HG03103 (cell line): Measurements from ENCODE around the gene CCDC34.

Experiments used
- ATAC-seq: cut with Tn5 transposase; IDR thresholded peaks from one replicate; pipeline ENCODE4 v1.9.1; 2021; ENCODE audit warnings: low read depth; ENCODE audit not compliant: unreplicated experiment

The CCDC34 gene

DNA sequence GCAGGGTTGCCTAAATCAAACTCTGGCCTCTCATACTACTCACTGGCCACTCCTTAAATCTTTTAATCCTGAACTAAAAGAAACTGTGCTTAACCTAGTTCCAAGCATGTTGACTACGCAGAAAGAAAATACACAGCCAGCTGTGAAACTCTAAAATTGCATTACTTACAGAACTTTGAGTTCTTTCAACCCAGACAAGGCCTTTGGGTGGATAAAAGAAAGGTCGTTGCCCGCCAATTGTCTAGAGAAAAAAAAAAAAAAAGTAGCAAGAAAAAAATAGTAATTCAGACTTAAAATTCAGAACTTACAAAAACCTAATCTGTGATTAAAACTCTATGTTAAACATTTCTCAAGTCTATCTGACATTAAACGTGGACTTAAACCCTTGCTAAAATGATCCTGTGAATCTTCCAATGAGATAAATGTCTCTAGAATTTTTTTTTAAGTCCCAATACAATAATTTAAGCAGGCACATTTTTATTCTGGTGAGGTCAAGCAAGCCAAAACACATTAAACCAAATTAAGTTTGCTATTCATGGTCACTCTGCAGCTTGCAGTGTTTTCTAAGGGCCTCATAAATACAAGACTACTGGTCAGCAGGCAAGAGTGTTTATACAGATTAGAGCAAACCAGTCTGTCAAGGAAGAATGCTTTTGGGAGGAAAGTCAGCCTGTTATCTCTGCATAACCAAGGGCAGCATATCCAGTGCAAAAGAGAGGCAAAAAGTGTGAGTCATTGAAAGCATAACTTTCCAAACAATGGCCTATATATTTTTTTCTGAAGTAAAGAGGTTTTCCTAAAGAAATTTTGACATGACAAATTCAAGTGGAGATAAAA, 29.5 kb upstream of the CCDC34 start:
- no peak for ATAC-seq

DNA sequence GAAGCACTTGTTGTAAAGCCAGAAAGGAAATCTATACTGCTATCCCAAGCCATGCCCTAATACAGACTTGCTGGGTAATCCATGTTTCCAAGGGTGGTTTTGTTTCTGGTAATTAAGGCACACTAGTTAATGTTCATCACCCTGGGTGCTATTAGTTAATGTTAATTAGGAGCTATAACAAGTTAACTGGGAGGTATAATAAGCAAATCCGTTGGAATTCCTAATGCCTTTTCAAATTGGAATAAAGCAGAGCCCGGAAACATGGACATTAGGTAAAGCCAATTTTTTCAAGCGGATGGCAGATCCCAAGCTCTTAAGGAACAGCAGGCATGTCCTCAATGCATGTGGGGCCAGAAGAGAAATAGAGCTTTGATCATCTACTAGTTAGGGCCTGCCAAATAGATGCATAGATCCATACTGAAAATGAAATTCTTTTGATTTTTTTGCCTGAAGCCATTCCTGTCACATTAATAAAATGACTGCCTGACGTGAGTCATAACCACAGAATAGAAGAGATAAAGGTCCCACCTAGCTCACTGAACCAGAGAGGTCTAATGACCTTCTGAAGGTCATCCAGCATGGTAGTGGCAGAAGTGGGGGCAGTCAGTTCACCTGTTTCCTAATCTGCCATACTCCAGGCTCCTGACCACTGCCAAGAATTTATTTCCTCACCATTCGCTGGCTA, 28.5 kb upstream of the CCDC34 start:
- ATAC-seq, result no peak

DNA sequence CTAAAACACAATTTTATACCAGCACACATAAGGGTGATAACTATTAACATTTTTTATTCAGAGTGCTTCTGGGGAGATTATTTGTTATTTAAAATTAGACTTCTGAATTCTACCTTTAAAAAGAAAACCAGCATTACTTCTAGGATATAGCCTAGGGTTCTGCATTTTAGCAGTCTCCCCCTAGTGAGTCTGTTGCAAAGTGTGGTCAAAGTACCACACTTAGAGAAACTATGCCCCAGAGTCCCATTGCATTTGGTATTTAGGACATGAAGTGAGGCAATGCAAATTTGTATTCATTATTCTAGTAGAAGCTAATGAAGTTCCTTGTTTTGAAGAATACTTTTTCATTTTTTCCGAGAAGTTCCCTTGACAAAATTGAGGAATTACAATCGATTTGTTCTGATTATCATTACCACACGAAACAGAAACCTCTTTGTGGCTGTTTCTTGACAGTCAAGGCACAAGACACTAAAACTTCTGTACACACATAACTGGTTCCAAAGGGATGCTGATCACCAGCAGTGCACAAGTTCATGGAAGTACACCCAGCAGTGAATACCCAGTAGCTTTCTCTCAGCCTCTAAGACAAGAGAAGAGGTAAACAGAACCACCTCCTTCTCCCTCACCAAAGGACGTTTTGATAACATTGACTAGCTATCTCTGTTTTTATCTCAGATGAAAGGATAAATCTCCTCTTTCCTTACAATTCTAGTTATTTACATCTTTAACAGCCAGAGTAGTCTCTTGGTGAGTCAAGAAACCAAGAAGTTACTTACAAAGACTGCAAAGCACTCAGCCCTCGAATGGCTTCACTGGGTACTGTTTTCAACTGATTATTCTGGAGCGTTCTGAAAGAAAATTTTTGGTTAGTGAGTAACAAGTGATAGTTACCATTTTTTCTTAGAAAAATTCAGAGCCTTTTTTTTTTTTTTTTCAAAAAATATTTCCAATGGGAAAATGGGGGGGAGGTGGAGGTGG, 27.6 kb upstream of the CCDC34 start:
- no peak for ATAC-seq

DNA sequence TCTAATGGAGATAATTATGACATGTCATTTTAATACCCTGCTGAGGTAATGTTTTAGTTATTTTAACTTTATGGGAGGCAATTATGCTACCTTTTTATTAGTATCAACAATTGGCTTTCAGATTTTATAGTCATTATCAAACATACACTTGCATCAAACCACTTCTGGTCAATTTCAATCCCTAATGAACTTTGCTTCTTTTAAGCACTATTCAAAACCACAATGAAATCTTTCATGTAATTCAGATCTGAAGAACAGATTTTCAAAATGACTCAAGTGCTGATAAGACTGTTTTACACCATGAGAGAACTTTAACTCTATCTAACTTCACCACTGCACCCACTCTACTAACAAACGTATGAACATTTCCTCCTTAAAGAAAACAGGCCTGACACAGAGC, 25.9 kb upstream of the CCDC34 start:
- no peak for ATAC-seq

DNA sequence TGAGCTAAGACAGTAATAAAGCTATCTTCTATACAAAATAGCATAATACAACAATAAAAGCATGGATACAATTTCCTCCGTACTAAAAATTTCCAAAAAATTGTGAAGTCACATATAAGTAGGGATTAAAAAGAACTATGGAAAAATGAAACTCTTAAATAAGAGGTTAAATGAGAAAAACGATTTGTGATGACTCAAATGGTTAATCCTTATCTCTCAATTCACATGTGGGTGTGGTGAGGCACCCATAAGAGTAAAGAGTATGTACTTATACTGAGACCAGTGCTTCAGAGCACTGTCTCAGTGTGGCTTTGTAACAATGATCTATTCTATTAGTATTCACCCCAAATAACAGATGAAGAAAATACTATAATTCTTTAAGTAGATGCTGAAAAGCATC, 25.0 kb upstream of the CCDC34 start:
- no peak for ATAC-seq

DNA sequence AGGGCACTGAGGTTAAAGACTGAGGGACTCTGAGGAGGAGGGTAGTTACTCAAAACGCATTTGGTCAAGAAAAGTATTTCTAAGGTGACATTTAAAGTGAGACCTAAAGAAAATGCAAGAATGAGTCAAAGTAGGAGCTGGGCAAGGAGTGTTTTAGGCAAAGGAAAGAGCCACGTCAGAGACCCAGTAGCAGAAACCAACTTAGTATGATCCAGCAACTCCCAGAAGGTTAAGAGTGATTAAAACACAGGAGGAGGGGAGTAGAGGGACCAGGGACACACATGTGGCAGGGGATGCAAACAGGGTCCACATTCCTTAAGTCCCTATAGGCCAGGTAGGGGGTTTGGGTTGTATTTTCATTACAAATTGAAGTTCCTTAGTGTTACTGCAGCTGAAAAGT, 24.3 kb upstream of the CCDC34 start:
- ATAC-seq, result no peak

DNA sequence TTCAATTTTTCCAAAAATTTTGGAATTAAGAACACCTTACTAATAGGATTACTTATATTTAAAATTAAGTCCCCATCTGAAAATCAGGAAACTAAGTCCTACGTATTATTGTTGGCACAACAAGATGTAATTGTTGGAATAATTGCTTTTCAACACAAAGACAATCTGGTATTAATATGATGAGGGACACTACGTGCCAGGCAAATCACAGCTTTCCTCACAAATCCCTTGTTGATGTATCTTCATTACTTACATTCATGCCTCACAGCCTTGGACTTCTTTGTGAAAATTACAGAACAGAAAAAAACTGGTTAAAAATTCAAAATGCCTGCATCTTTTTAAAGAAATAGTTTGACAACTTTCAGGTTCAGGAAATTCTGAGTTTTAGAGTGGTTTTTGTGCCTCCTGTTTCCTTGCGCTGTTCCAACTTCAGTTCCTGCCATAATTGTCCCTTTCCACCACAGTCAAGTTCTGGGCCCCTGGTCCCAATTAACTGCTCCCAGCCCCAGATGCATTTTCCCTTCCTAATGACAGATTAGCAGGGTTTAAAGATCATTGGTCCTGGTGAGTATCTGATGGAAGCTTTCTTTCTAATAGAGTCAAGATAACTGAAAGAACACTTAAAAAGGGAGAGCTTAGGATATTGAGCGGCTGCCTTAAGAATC, 23.3 kb upstream of the CCDC34 start:
- ATAC-seq, result no peak

DNA sequence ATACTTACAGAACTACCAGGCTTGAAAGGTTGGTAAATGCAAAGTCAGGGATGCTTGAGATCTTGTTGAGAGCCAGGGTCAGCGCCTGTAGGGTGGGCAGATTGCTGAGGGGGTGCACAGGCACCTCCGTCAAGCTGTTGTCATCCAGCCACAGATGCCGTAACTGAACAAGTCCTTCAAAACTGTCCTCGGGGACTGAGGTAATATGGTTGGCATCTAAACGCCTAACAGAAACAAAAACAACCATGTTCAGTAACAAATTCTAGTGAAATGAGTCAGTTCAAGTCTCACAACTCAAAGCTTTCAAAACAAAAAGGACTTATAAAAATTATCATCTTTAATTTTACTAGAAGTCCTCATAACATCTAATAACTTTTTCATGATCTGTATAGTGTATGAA, 22.2 kb upstream of the CCDC34 start:
- ATAC-seq, result no peak

DNA sequence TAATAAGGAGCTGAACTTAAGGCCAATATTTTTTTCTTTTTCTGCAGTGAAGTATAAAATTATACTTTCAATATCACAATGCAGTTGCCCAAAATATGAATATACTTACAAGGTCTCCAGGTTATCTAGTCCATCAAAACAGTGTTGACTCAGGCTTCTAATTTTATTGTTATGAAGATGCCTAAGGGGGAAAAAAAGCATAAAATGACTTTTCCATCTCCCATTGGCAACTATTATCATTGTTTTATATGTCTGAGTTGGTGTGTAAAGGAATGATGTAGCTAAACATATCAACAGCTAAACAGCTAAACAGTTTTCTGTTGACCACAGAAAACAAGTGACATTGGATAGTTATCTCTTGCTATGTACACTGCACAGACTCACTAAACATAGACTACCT, 21.2 kb upstream of the CCDC34 start:
- no peak for ATAC-seq

DNA sequence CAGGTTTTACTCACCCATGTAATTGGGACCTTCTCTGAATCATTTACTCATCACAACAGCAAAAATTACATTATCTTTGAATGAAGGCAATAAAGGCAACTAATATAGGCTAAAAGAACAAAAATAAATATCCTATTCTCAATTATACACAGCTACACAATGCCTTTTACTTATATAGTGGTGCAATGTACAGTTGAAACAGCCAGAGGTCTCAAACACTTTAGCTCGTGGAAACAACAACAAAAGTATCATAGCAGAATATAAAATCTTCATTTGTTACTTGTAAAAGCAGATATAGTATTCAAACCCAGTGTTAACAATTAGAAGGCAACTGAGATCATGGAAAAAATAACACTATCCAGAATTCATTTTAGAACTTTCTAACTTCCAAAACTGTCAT, 20.6 kb upstream of the CCDC34 start:
- ATAC-seq, result no peak

DNA sequence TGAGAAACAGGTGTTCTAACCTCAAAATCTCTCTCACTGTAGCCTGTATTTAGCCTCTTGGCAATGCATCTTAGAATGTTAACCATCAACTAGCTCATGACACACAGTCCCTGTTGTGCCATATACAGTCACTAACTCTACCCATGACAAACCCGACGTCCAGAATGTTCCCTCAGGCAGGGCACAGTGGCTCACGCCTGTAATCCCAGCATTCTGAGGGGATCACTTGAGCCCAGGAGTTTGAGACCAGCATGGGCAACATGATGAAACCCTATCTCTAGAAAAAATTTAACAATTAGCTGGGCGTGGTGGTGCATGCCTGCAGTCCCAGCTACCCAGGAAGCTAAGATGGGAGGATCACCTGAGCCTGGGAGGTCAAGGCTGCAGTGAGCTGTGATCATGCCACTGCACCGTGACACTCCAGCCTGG, 18.2 kb upstream of the CCDC34 start:
- no peak for ATAC-seq

DNA sequence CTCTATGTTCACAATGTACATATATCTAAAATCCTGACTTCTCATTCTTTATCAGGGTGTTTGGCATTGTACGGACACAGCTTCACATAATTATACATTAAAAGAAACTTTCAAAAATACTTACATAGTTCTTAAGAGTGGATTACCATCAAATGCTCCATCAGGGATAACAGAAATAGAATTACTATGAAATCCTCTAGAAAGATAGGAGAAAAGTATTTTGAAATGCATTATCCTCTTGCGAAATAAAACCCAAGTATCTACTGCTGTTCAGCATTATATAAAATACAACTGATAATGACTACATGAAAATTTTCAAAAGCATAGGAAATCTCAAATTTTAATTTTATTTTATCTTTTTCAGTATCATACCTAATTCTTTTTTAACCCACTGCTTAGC, 17.8 kb upstream of the CCDC34 start:
- no peak for ATAC-seq

DNA sequence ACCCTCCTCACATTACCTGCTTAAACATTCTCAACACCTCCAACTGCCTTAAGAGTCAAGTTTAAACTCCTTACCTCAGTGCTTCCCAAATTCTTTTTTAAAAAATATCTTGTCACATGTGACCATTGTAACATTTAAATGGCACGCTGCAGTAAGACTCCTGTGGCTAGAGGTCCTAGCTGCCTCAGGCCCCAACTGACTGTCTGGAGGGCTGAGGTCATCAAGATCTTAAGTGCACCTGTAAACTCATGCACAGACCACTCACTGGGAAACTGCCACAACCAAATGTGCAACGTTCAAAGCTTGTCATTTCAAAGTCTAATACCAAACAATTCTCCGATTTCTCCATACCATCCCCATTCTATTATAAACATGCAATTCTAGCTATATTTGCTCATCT, 16.4 kb upstream of the CCDC34 start:
- no peak for ATAC-seq

DNA sequence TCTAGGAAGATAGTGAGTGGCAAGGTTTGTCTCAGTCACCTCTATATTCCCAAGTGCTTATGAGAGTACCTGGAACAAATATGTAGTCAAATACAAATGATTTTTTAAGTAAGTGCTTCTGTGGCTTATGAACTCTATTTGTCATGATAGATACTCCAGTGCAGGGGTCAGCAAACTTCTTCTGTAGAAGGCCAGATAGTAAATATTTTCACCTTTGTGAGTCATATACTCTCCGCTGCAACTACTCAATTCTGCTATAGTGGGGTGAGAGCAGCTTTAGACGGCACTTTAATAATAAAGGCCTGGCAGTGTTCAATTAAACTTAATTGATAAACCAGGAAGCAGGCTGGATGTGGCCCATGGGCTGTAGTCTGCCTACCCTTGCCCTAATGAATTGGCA, 12.4 kb upstream of the CCDC34 start:
- ATAC-seq, result no peak

DNA sequence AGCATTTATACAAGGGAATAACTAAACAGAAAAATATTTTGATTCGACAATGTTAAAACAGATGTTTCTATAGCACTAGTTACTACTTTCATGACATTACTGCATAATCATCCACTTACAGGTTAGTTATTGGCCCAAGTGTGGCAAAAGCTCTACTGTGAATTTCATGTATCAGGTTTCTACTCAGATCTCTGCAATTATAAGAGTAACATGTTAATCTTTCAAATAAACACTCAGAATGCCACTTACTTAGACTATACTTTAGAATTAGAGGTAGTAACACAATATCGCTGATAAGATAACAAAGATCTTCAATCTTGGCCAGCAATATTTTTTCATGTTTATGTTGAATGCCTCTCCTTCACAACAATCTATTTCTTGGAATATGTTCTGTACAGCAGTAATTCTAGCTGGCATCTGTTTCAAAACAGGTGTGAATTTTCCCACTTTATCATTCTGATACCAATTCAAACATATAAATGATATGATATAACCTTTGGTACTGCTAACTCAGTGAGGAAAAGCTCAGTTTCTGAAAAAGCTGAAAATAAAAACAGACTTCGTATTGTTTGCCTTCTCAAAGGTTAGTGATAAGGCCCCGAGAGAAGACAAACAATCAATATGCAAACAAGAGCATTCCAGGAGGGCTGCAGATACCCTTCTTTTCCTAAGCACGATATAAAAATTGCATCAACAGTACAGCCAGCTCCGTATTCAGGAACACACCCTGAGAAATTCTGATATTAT, 11.0 kb upstream of the CCDC34 start:
- ATAC-seq, result no peak

DNA sequence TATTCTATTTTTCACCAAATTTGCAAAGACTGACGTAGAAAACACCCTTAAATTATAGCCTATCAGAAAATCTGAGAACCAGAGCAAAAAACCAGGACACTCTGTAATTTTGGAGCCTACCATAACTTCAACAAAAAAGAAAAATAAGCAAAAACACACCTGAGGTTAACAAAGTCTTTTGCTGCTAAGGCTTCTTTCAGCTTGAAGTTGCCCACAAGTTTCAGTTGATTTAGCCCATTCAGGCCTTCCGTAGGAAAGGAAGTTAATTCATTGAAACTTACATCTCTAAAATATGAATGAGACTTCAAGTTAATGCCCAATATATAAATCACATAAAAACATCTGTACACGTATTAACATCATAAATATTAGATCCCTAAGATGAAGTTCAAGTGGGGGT, 10.4 kb upstream of the CCDC34 start:
- no peak for ATAC-seq

DNA sequence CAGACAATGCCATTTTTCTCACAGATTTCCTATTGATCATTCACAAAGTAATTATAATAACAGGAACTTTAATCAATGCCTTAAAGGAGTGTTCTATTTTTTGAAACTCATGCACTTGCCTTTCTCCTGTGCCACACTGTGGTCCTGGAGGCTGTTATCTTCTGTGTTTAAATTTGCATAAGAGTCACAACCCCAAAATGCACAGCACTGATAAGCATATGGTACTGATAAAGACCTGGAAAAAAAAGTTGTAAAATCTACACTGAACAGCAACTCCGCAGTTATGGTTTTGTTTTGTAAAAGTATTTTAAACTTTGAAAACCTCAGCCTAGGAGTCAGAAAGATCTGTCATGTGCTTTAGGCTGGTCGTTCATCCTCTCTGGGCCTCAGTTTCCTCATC, 9.1 kb upstream of the CCDC34 start:
- no peak for ATAC-seq

DNA sequence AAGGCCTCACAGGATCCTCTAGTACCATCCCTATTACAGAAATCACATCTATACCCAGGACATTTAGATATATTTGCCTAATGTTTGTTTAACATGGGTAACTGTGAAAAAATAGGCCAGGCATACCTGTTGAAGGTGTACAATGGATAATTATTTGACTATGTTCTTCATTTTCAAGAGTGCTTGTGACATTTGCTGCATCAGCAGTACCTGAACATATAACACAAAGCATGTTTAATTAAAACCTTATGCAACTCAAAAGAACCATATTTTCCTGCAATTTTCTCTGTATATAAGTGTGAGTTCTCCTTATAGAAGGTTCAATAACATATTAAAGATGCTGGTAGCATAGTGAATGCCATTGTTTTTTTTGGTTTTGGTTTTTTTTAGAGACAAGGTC, 8.5 kb upstream of the CCDC34 start:
- ATAC-seq, result no peak

DNA sequence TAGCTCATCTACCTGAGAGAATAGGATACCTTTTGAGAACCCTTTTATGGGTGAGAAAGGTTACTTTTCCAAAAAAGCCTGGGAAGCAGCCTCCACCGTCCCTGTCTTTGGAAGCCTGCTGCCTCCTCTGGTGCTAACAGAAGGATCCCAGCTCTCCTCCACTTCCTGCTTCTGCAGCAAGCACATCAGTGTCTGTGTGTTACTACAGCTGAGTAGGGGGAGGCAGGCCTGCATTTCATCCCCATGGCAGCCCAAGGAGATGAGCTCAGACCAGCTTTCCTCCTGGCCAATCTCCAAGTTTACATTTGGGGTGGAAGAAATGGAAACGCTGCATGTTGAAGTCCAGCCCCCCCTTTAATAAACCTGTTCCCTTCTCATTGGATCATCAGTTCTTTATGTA, 7.4 kb upstream of the CCDC34 start:
- no peak for ATAC-seq

DNA sequence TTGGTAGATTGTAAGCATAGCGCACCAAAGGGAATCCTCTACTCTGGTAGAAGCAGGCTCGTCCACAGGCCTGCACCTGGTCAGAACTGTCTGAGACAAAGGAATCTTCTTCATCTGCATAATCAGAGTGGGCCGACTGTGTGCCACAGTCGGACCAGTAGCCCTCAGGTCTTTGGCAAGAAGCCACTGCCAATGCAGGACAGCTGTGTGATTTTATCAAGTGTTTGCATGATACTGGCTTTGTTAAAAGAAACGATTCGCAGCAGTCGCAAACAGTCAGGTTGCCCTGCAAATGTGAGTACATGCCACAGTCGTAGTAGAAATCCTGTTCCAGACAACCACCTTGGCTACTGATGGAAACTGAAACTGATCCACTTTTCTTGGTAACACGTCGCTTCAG, 4.9 kb upstream of the CCDC34 start:
- ATAC-seq, result no peak
